ENCODE measurements around the gene IRX2.

The IRX2 gene

GRCh38 chr5:2757563-2758351, 6.3 kb upstream of the IRX2 start:
- H3K27ac ChIP-seq, result peak overlapping the region in 2 of 21 experiments; percentile 18 to 82
- H3K4me3 ChIP-seq, result no peak overlapping the region

- Histone ChIP-seq H3K4me3 (peak overlapping the region; percentile 18 to 50 (median 38)), H3K27ac (peak overlapping the region in 19 of 21 experiments; percentile 9 to 87 (median 73))
Measured at GRCh38 chr5:2756211-2757152, 5.0 kb upstream of the IRX2 start.

- peak overlapping the region in 18 of 21 experiments; percentile 9 to 87 (median 74) for H3K27ac ChIP-seq
- H3K4me3 ChIP-seq, result peak overlapping the region; percentile 18 to 50 (median 38)
Measured at GRCh38 chr5:2755681-2756171, 4.2 kb upstream of the IRX2 start.

GRCh38 chr5:2755076-2755680, 3.7 kb upstream of the IRX2 start:
- H3K27ac ChIP-seq, result peak overlapping the region in 19 of 21 experiments; percentile 9 to 96 (median 73)
- H3K4me3 ChIP-seq, result peak overlapping the region in 6 of 7 experiments; percentile 17 to 50 (median 36)

GRCh38 chr5:2754581-2755075, 3.2 kb upstream of the IRX2 start:
- peak overlapping the region in 6 of 7 experiments; percentile 10 to 50 (median 26) for H3K4me3 ChIP-seq

GRCh38 chr5:2753452-2754420, 2.3 kb upstream of the IRX2 start:
- Histone ChIP-seq H3K27ac (peak overlapping the region in 16 of 21 experiments; percentile 9 to 96 (median 86)), H3K4me3 (peak overlapping the region in 5 of 7 experiments; percentile 40 to 81 (median 47))

More at GRCh38 chr5:2754581-2755075, 3.2 kb upstream of the IRX2 start:
- peak overlapping the region in 20 of 21 experiments; percentile 9 to 96 (median 72) for H3K27ac ChIP-seq

GRCh38 chr5:2752821-2753439, 1.5 kb upstream of the IRX2 start:
- Histone ChIP-seq H3K27ac (peak overlapping the region in 18 of 21 experiments; percentile 18 to 96 (median 87)), H3K4me3 (peak overlapping the region; percentile 40 to 81 (median 54))

GRCh38 chr5:2752059-2752820, 763 bp upstream of the IRX2 start:
- peak overlapping the region; percentile 55 to 96 (median 87) for H3K27ac ChIP-seq

GRCh38 chr5:2750758-2751464, 566 bp downstream of the IRX2 start:
- Histone ChIP-seq H3K27ac (peak overlapping the region; percentile 27 to 97 (median 90)), H3K4me3 (peak overlapping the region; percentile 31 to 81 (median 64))

More at GRCh38 chr5:2752059-2752820, 763 bp upstream of the IRX2 start:
- peak overlapping the region; percentile 40 to 81 (median 54) for H3K4me3 ChIP-seq

GRCh38 chr5:2750026-2750757, 1.3 kb downstream of the IRX2 start:
- H3K4me3 ChIP-seq, result peak overlapping the region; percentile 31 to 81 (median 64)
- H3K27ac ChIP-seq, result peak overlapping the region; percentile 27 to 97 (median 90)

- Histone ChIP-seq H3K27ac (peak overlapping the region in 20 of 21 experiments; percentile 64 to 97 (median 90)), H3K4me3 (peak overlapping the region; percentile 31 to 81 (median 64))
Measured at GRCh38 chr5:2749514-2750025, 1.9 kb downstream of the IRX2 start.

GRCh38 chr5:2748861-2749513, 2.5 kb downstream of the IRX2 start:
- Histone ChIP-seq H3K4me3 (peak overlapping the region; percentile 31 to 81 (median 64)), H3K27ac (peak overlapping the region in 20 of 21 experiments; percentile 64 to 97 (median 90))

GRCh38 chr5:2748179-2748860, 3.2 kb downstream of the IRX2 start:
- Histone ChIP-seq H3K27ac (peak overlapping the region in 20 of 21 experiments; percentile 64 to 97 (median 90)), H3K4me3 (peak overlapping the region; percentile 31 to 81 (median 64))

All from skin epidermis (tissue), 12 donors.